ENCODE measurements around the gene NADK.
"Not testable (repeated sequence)": the region's sequence is repeated elsewhere in the genome, so short reads cannot be mapped to it uniquely, and the experiment has no call there.

Gene NADK

GRCh38 chr1:1742529-1742928, 35.7 kb downstream of the NADK start:
- DNase-seq = not testable (repeated sequence)

- DNase-seq = not testable (repeated sequence)
These were observed 37.3 kb downstream of the NADK start for GRCh38 chr1:1741013-1741412.

GRCh38 chr1:1738799-1739337, 39.4 kb downstream of the NADK start:
- not testable (repeated sequence) for DNase-seq

GRCh38 chr1:1737675-1738590, 40.3 kb downstream of the NADK start:
- DNase-seq = not testable (repeated sequence)

GRCh38 chr1:1732381-1732780, 45.9 kb downstream of the NADK start:
- no peak for DNase-seq

GRCh38 chr1:1730870-1731269, 47.4 kb downstream of the NADK start:
- DNase-seq = no peak

GRCh38 chr1:1730230-1730629, 48.0 kb downstream of the NADK start:
- not testable (repeated sequence) for DNase-seq

GRCh38 chr1:1729116-1729816, 49.0 kb downstream of the NADK start:
- DNase-seq = not testable (repeated sequence)

GRCh38 chr1:1728308-1729005, 49.8 kb downstream of the NADK start:
- DNase-seq = not testable (repeated sequence)

GRCh38 chr1:1727131-1727651, 51.1 kb downstream of the NADK start:
- DNase-seq = not testable (repeated sequence)

GRCh38 chr1:1726088-1726487, 52.2 kb downstream of the NADK start:
- DNase-seq = not testable (repeated sequence)

- peak; percentile 88 for DNase-seq
These were observed 54.0 kb downstream of the NADK start, which contains the start of gene CDK11A for GRCh38 chr1:1724035-1724864. CDK11A (minus strand) TSS chr1:1724357; CDS start chr1:1722818, 1,539 bp downstream.

GRCh38 chr1:1721201-1721600, 57.1 kb downstream of the NADK start:
- no peak for DNase-seq

- DNase-seq = not testable (repeated sequence)
These were observed 63.0 kb downstream of the NADK start for GRCh38 chr1:1715109-1715883.

- not testable (repeated sequence) for DNase-seq
These were observed 70.4 kb downstream of the NADK start for GRCh38 chr1:1707897-1708296.

GRCh38 chr1:1707241-1707640, 71.0 kb downstream of the NADK start:
- not testable (repeated sequence) for DNase-seq

- not testable (repeated sequence) for DNase-seq
These were observed 72.6 kb downstream of the NADK start for GRCh38 chr1:1705623-1706022.

- not testable (repeated sequence) for DNase-seq
These were observed 73.8 kb downstream of the NADK start for GRCh38 chr1:1704284-1704957.

GRCh38 chr1:1703796-1704195, 74.5 kb downstream of the NADK start:
- DNase-seq = no peak

GRCh38 chr1:1702506-1702905, 75.8 kb downstream of the NADK start:
- not testable (repeated sequence) for DNase-seq
